HepG2 (cell line): Measurements from ENCODE around the gene ZFPM1. TPM values are rescaled to one million over a fixed set of nuclear protein-coding genes. Genes with fewer than 3 reads are reported as not detected.

Experiments used
- ATAC-seq: fragments of 200-7000 bp; cut with Tn5 transposase; 3 replicates; pipeline ENCODE4 v1.9.1; 2020; ENCODE audit warnings: mild to moderate bottlenecking, moderate library complexity
- BruUV-seq: library from RNA; stranded (reverse); fragments of 400-500 nt; replicated peaks from 2 replicates; lab custom pipeline; 2021; lab: Mats Ljungman, UMichigan
- CTCF ChIA-PET: fragments of 300-600 bp; formaldehyde crosslinking; extraction: SDS; loops from one replicate; lab custom pipeline; 2021; ENCODE audit warnings: low total read pairs, inconsistent platforms, low intra/inter-chr PET ratio; lab: Yijun Ruan, JAX
- POLR2A ChIA-PET: fragments of 350-600 bp; sonication (Branson Sonifier 250); formaldehyde crosslinking; loops from one replicate; lab custom pipeline; 2020; ENCODE audit warnings: antibody characterized with exemption, inconsistent platforms; lab: Yijun Ruan, JAX
- DNase-seq: peaks from one replicate; pipeline ENCODE4 v3.0.0-alpha.2; 2015; ENCODE audit warnings: low spot score
- FAIRE-seq: peaks from 3 replicates; lab custom pipeline; 2011; peaks lifted over from hg19 to GRCh38; lab: Jason Lieb, UNC
- H2AFZ ChIP-seq: one replicate; pipeline ENCODE4 v1.6.1; 2011; ENCODE audit warnings: low read length, inconsistent platforms
- H3K27ac ChIP-seq: fragments of 300-600 bp; 3 replicates; pipeline ENCODE4 v1.8.0; 2011; ENCODE audit warnings: mixed run types, mild to moderate bottlenecking, mixed read lengths, low read length, inconsistent platforms; ENCODE audit not compliant: insufficient read depth; ENCODE audit errors: extremely low read length
- H3K27me3 ChIP-seq, 2 experiments: fragments of 200-600 bp in 1 of 2; 2 replicates in 1 of 2; 3 replicates in 1 of 2; pipeline versions ENCODE4 v1.6.0 to v1.8.0; 2011; ENCODE audit warnings: low read length in 2 of 2, mild to moderate bottlenecking in 2 of 2, moderate library complexity in 2 of 2, inconsistent platforms in 1 of 2; ENCODE audit not compliant: insufficient read depth in 2 of 2, control insufficient read depth in 1 of 2
- H3K36me3 ChIP-seq, 2 experiments: fragments of 200-600 bp in 1 of 2; replicated peaks in 1 of 2; 2 replicates in 1 of 2; 3 replicates in 1 of 2; pipeline versions ENCODE4 v1.5.1 to v1.8.0; 2011; ENCODE audit warnings: low read length in 2 of 2, inconsistent platforms in 1 of 2; ENCODE audit not compliant: insufficient read depth in 2 of 2, control insufficient read depth in 1 of 2
- H3K4me1 ChIP-seq: 2 replicates; pipeline ENCODE4 v1.5.1; 2012; ENCODE audit warnings: low read length, inconsistent platforms; ENCODE audit not compliant: insufficient read depth
- H3K4me2 ChIP-seq: 2 replicates; pipeline ENCODE4 v1.6.0; 2011; ENCODE audit warnings: low read depth, low read length, inconsistent platforms
- H3K4me3 ChIP-seq, 3 experiments: fragments of 200-600 bp in 1 of 3; sonication (generic), shearing (Covaris generic) in 1 of 3; replicated peaks in 1 of 3; 2 replicates each; pipeline ENCODE4 v1.5.1; 2011 to 2016; ENCODE audit warnings: low read length in 3 of 3, inconsistent platforms in 2 of 3, low read depth in 2 of 3, mild to moderate bottlenecking in 2 of 3, control low read depth in 1 of 3, mixed read lengths in 1 of 3; ENCODE audit not compliant: insufficient read depth in 1 of 3
- H3K79me2 ChIP-seq: one replicate; pipeline ENCODE4 v1.6.1; 2011; ENCODE audit warnings: low read length, inconsistent platforms; ENCODE audit not compliant: insufficient read depth
- H3K9ac ChIP-seq: 2 replicates; pipeline ENCODE4 v1.6.0; 2011; ENCODE audit warnings: mild to moderate bottlenecking, low read depth, low read length, inconsistent platforms; ENCODE audit not compliant: insufficient read depth
- H3K9me3 ChIP-seq: 2 replicates; pipeline ENCODE4 v1.5.1; 2012; ENCODE audit warnings: mild to moderate bottlenecking, low read length
- H4K20me1 ChIP-seq: 2 replicates; pipeline ENCODE4 v1.6.0; 2011; ENCODE audit warnings: inconsistent platforms, mild to moderate bottlenecking, low read length, moderate library complexity; ENCODE audit not compliant: insufficient read depth
- AGO2 ChIP-seq: fragments of 200-400 bp; formaldehyde crosslinking; optimal IDR thresholded peaks from 2 replicates; pipeline ENCODE3; 2017; ENCODE audit warnings: mild to moderate bottlenecking, low read depth, low read length, moderate library complexity
- CEBPG ChIP-seq: IDR thresholded peaks from 2 replicates; pipeline ENCODE4 v1.6.1; 2016
- FOXA3 ChIP-seq: IDR thresholded peaks from 2 replicates; pipeline ENCODE4 v1.6.1; 2016; ENCODE audit warnings: missing genetic modification reagents, missing compliant biosample characterization
- FOXK1 ChIP-seq: sonication (generic); formaldehyde crosslinking; IDR thresholded peaks from 2 replicates; pipeline ENCODE4 v1.4.0; 2020; ENCODE audit warnings: low read depth, missing genetic modification reagents, borderline replicate concordance
- POLR2A ChIP-seq, 2 experiments: IDR thresholded peaks; 2 replicates each; pipeline ENCODE4 v1.6.1; 2011; ENCODE audit warnings: low read depth in 2 of 2, low read length in 2 of 2, mild to moderate bottlenecking in 1 of 2, moderate library complexity in 1 of 2; ENCODE audit not compliant: insufficient read depth in 1 of 2
- SMYD3 ChIP-seq: sonication (generic); formaldehyde crosslinking; IDR thresholded peaks from 2 replicates; pipeline ENCODE4 v1.8.1; 2023; ENCODE audit warnings: mild to moderate bottlenecking, missing genetic modification reagents
- SP2 ChIP-seq: sonication (generic); formaldehyde crosslinking; IDR thresholded peaks from 2 replicates; pipeline ENCODE4 v1.5.1; 2020; ENCODE audit warnings: mild to moderate bottlenecking, missing genetic modification reagents
- TBX3 ChIP-seq: fragments of 450-650 bp; IDR thresholded peaks from 2 replicates; pipeline ENCODE4 v1.6.1; 2017; ENCODE audit warnings: antibody characterized with exemption, mild to moderate bottlenecking, inconsistent platforms, borderline replicate concordance
- ZNF33A ChIP-seq: sonication (generic); formaldehyde crosslinking; IDR thresholded peaks from 2 replicates; pipeline ENCODE4 v1.5.1; 2020; ENCODE audit warnings: missing genetic modification reagents, mild to moderate bottlenecking, moderate library complexity, borderline replicate concordance
- ZSCAN20 ChIP-seq: sonication (generic); formaldehyde crosslinking; IDR thresholded peaks from 2 replicates; pipeline ENCODE4 v1.4.0; 2020; ENCODE audit warnings: missing genetic modification reagents, mild to moderate bottlenecking, borderline replicate concordance
- WGBS: methylation state at CpG from one replicate; pipeline ENCODE4 v1.1.6; 2017; ENCODE audit warnings: low lambda C conversion rate; 5-methylcytosine and 5-hydroxymethylcytosine counted together
- in situ Hi-C: cut with HindIII; loops from 2 replicates; pipeline ENCODE4 v1.10.0; 2017; ENCODE audit warnings: low pct_unique_long_range_greater_than_20kb; ENCODE audit not compliant: extremely low pct_ligation_motif_present
- intact Hi-C: fragments of 100-400 bp; cut with micrococcal nuclease; formaldehyde crosslinking; loops from one replicate; pipeline ENCODE4 v1.10.0; 2022; ENCODE audit not compliant: unreplicated experiment
- polyA plus RNA-seq, 8 experiments: library from polyadenylated mRNA; depleted of rRNA in 3 of 8; stranded (reverse) in 7 of 8; unstranded in 1 of 8; fragments of >200 nt; fragmentation: Illumina TruSeq in 4 of 8; extraction: Trizol in 4 of 8; gene quantifications; 2 replicates each; pipeline versions ENCODE4 v1.2.1 to v1.2.3, GENCODE V29; 2011 to 2016; ENCODE audit warnings: low read depth in 4 of 8, missing spikeins in 1 of 8, mixed read lengths in 1 of 8; ENCODE audit not compliant: insufficient read depth in 1 of 8
- total RNA-seq, 5 experiments: library from RNA; depleted of rRNA; stranded (reverse); fragments of >200 nt; fragmentation: Illumina TruSeq; extraction: Trizol; gene quantifications; 2 replicates each; pipeline ENCODE4 v1.2.3, GENCODE V29; 2016; ENCODE audit warnings: low read depth in 1 of 5
- TF ChIP-seq, protein P1 (sequence below): sonication (generic); formaldehyde crosslinking; IDR thresholded peaks from 2 replicates; pipeline ENCODE4 v1.5.0; 2020; ENCODE audit warnings: missing genetic modification reagents, mild to moderate bottlenecking, borderline replicate concordance

ZFPM1 gene
- total and polyA plus RNA-seq, 2 of the 13 experiments (the other 11 are each of a cell fraction or from before 2014, with no cell fraction given): 1.3 to 3.8 TPM

DNA sequence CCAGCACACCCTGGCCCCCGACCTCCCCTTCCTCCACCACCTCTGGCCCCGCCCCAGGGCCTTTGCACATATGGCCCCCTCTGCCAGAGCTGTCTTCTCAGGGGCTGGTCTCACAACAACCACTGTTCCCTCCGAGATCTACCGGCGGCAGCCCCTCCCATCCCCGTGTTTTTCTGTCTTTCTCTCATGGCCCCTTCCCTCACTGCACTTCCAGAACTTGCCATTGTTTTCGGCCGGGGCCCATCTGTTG, 30.2 kb downstream of the ZFPM1 start:
- BruUV-seq: no TSS peak
- Histone ChIP-seq H3K27me3 (no peaks in the 10 kb centered on the region), H4K20me1 (peaks cover 19% of the 10 kb centered on the region; the same call in 1 of the 2 replicates), H3K27ac (no peak overlapping the region), H3K9me3 (no peaks in the 10 kb centered on the region), H3K9ac (no peak overlapping the region), H3K36me3 (peaks cover 11 to 14% of the 10 kb centered on the region in 2 experiments; a peak in 4 of 5 replicates), H3K79me2 (peaks cover 9% of the 10 kb centered on the region), H2AFZ (no peak overlapping the region), H3K4me1 (peaks cover 42% of the 10 kb centered on the region), H3K4me3 (no peak overlapping the region), H3K4me2 (no peak overlapping the region)
- in situ Hi-C loops: no loop called here
- intact Hi-C loops: no loop called here
- POLR2A ChIA-PET: interaction anchor here (2.0 kb wide), 1 partner anchor 21 kb away, joined by 9 read pairs; no protein-coding TSS in a partner anchor
- WGBS: 87% methylated on average over 8 of the region's 8 CpGs
- FAIRE-seq (no peak), DNase-seq (no peak), ATAC-seq (no peak)
- TF ChIP-seq ZNF33A (CRISPR knock-in tag): no peak
- no peak for TF ChIP-seq SMYD3
- TF ChIP-seq, protein P1, sequence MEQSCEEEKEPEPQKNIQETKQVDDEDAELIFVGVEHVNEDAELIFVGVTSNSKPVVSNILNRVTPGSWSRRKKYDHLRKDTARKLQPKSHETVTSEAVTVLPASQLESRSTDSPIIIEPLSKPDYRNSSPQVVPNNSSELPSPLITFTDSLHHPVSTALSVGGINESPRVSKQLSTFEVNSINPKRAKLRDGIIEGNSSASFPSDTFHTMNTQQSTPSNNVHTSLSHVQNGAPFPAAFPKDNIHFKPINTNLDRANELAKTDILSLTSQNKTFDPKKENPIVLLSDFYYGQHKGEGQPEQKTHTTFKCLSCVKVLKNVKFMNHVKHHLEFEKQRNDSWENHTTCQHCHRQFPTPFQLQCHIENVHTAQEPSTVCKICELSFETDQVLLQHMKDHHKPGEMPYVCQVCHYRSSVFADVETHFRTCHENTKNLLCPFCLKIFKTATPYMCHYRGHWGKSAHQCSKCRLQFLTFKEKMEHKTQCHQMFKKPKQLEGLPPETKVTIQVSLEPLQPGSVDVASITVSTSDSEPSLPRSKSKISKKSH (CRISPR knock-in tag): no peak
- TF ChIP-seq AGO2: peak; percentile 9
- CTCF ChIA-PET: no interaction called here

DNA sequence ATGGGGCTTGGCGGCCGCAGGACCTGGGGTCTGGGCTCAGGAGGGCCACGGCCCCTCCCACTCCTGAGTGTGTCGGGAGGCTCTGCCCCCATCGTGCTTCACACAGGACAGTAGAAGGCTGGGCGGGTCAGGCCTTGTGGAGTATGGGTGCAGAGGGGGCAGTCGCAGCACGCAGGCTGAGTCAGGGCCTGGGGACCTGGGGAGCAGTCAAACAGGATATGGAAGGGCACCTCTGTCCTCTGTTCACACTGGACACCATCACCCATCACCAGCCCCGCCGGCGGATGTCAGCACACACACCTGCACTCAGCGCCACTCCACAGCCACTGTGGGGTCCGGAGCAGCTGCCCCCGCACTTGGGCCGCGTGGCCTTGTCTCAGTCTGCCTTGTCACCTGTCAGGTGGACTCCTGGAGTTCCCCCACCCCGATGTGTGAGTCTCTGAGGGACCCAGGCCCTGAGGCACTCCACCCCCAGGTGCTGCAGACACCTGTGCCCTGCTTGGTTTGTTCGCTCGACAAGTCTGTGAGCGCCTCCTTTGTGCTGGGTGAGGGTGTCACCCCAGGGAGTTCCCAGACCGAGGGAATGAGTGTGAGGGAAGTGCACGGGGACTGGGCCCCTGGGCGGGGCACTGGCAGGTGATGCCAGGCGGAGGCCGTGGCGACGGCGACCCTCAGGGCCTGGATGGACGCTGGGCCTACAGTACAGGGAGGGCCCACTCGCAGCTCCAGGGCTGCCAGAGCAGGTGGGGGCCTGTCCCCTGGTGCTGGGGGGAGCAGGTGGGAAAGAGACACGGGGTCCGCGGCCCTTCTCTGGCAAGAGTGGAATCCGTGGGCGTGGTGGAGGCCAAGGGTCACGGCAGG, 31.7 kb downstream of the ZFPM1 start:
- POLR2A ChIA-PET: interaction anchor here (1.4 kb wide), 1 partner anchor 20 kb away, joined by 5 read pairs; no protein-coding TSS in a partner anchor
- TF ChIP-seq CEBPG (CRISPR knock-in tag) (no peak), TBX3 (no peak), FOXK1 (no peak), SP2 (CRISPR knock-in tag) (0 out of 2 replicates have a peak, but pooled peaks have one; percentile 20), FOXA3 (no peak), ZSCAN20 (CRISPR knock-in tag) (no peak), POLR2A (IDR thresholded peaks at IDR 0.05; ENCODE audit: insufficient read depth in 1 of 2, low read depth in 2 of 2, low read length in 2 of 2) (0 out of 4 replicates have a peak, but pooled peaks of 1 of the 2 experiments have one; percentile 4)
- TF ChIP-seq, protein P1 (CRISPR knock-in tag): 0 out of 2 replicates have a peak, but pooled peaks have one; percentile 12

More for the DNA sequence above, 31.7 kb downstream of the ZFPM1 start:
- no peak for FAIRE-seq
- H2AFZ ChIP-seq: no peak overlapping the region
- no peak for ATAC-seq
- no peak overlapping the region for H3K4me2 ChIP-seq
- H4K20me1 ChIP-seq: peaks cover 19% of the 10 kb centered on the region; the same call in 1 of the 2 replicates
- no peaks in the 10 kb centered on the region for H3K27me3 ChIP-seq
- no peak for DNase-seq
- BruUV-seq: no TSS peak
- in situ Hi-C loops: no loop called here
- peaks cover 9% of the 10 kb centered on the region for H3K79me2 ChIP-seq
- H3K27ac ChIP-seq: no peak overlapping the region
- intact Hi-C loops: no loop called here
- CTCF ChIA-PET: no interaction called here
- 96% methylated on average over 26 of the region's 36 CpGs for WGBS
- peaks cover 17 to 22% of the 10 kb centered on the region in 2 experiments; a peak in 4 of 5 replicates for H3K36me3 ChIP-seq
- no peaks in the 10 kb centered on the region for H3K9me3 ChIP-seq
- peaks cover 56% of the 10 kb centered on the region for H3K4me1 ChIP-seq
- no peak overlapping the region for H3K9ac ChIP-seq
- no peak overlapping the region for H3K4me3 ChIP-seq
